NCI-H526 (cell line): ENCODE measurements around the gene PPP1R13B.
"Not testable (repeated sequence)": the region's sequence is repeated elsewhere in the genome, so short reads cannot be mapped to it uniquely, and the experiment has no call there.

Experiments
- DNase-seq, 2 experiments: peaks; one replicate each; lab custom pipeline; 2025; lab: John Stamatoyannopoulos, UW

Gene PPP1R13B

DNA sequence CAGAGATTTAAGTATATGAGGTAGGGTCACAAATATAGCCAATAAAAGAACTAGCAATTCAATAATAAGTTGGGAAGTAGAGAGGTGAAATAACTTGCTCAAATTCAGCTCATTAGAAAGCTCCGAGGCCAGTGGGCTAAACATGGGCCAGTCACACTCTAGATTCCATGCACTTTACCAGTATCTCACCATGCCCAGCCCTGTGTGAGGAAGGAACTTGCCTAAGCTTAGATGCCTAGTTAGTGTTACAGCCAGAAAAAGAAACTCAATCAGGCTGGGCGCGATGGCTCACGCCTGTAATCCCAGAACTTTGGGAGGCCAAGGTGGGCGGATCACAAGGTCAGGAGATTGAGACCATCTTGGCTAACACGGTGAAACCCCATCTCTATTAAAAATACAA, 71.1 kb downstream of the PPP1R13B start:
- not testable (repeated sequence) for DNase-seq

- DNase-seq, result no peak
These were observed 71.9 kb downstream of the PPP1R13B start for GRCh38 chr14:103775506-103775905.

DNA sequence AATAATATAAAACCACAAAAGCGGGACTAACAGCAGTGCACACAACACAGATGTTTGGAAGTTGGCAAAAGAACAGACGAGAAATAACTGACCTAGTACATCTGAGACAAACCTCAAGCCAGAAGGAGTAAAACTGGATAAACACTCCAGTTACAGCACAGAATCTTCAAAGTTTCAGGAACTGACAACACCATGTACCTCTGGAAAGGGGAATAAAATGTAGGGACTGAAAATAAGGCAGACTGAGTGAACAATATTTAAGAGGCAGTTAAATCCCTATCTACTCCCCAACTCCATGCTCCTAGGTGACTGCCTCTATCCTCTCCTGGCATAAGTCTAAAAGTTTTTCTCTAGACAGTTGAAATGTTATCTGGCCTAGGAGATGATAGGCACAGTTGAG, 73.9 kb downstream of the PPP1R13B start:
- DNase-seq, result no peak

DNA sequence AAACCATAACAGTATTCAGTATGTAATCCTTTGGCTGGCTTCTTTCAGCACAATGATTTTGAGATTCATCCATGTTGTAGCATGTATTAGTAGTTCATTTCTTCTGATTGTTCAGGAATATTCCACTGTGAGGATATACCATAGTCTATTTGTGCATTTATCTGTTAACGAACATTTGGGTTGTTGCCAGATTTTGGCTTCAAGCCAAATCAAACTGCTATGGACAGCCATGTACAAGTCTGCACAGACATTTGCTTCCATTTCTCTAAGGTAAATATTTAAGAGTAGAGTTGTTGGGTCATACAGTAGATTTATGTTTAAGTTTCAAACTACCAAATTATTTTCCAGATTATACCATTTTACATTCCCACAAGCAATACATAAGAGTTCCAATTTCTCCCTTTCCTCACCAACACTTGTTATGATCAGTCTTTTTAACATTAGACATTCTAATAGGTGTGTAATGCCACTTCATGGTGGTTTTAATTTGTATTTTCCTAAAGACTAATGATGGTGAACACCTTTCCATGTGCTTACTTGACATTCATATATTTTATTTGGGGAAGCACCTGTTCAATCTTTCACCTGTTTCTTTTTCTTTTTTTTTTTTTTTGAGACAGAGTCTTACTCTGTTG, 75.2 kb downstream of the PPP1R13B start:
- DNase-seq, result no peak

DNA sequence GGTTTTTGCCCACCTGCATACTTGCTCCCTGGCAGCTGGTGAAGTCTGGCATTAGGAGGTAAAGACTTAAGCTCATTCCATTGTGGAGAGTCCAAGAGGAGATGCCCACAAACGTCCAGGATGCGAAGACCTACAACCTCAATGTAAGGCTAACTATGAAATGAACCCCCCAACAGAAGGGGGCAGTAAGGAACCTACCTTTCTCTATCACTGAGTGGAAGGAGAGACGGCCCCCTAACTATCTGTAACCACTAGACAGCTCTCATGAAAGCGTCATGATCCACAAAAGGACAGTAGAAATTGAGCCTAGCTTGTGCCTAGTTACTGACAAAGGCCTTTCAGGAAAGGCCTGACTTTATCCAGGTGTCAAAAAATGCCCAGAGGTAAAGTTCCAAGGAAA, 76.5 kb downstream of the PPP1R13B start:
- DNase-seq, result no peak

- no peak for DNase-seq
These were observed 76.9 kb downstream of the PPP1R13B start for GRCh38 chr14:103770500-103770899.

DNA sequence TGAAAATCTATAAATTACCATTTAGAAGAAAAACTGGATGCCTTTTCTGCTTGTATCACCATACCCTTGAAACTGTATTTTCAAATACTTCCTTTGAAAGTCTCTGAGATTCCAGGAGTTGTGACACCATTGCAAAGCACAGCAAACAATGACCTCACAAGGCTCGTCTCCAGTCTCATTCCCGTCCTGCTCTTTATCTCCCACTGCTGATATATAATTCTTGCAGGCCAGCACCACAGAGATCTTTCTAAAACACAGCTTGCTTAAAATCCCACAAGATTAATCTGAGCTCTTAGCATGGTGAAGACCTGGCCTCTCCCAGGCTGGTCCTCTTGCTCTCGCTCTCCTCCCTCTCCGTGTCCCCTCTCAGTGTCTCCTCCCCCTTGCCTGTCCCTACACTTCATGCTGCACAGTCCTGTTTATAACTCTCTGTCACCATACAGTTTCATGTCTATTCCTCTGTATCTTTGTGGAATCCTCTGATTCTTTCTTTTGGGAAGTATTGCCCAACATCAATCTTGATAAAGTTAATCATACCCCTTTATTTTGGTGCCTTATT, 80.0 kb downstream of the PPP1R13B start:
- no peak for DNase-seq

- no peak for DNase-seq
These were observed 81.8 kb downstream of the PPP1R13B start for GRCh38 chr14:103765526-103765925.

DNA sequence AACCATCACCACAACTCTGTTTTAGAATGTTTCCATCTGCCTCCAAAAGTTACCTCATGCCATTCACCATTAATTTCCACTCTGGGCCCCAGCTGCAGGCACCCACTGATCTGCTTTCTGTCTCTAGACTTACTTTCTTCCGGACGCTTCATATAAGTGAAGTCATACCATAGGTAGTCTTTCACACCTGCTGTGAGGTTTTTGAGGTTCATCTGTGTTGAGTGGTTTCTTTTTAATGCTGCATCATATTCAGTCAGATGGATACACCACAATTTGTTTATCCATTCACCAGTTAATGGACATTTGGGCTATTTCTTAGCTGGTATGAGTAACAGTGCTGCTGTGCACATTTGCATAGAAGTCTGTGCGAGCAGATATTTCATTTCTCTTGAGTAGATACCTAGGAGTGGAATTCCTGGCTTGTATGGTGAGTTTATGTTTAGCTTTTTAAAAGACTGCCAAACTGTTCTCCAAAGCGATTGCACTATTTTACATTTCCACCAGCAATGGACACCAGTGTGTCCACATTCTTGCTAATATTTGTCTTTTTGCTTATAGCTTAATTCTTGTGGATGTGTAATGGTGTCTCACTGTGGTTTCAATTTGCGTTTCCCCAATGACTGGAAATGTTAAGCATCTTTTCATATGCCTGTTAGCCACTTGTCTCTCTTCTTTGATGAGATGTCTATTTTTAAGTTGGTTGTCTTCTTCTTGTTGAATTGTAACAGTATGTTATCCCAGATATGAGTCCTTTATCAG, 83.5 kb downstream of the PPP1R13B start:
- no peak for DNase-seq

- no peak for DNase-seq
These were observed 84.8 kb downstream of the PPP1R13B start for GRCh38 chr14:103762541-103762940.

- DNase-seq, result no peak
These were observed 85.3 kb downstream of the PPP1R13B start for GRCh38 chr14:103762036-103762435.

- DNase-seq, result no peak
These were observed 89.2 kb downstream of the PPP1R13B start for GRCh38 chr14:103758059-103758776.

DNA sequence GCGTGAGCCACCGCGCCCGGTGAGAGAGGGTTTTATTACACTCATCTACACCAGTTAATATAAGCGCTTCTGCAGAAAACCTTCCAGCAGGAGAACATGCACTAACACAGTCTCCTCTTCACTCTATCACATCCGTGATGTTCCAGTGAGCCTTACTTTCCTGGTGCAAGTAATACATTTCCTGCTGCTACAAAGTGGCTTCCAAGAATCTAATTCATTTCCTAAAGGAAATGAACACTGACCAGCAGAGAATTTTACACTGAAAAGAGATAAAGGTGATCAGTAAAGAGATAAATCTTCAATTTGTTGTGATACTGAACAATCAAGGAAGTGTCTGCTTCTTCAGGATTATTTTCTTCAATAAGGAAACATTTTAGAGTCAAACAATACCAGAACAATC, 92.3 kb downstream of the PPP1R13B start:
- no peak for DNase-seq

DNA sequence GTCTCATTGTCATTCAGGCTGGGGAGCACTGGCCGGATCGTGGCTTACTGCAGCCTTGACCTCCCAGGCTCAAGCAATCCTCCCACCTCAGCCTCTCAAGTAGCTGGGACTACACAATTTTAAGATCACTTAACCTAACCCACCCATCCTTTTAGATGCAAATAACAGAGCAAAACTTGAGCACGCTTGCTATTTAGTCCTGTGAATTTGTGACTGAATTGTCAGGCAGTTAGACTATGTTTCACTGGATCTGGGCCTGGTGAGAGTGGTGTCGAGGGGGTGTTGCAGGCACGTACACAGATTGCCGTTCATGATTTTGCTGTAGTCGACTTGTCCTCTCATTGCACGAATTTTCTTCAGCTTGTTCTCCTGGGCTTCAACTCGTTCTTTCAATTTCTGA, 93.6 kb downstream of the PPP1R13B start:
- DNase-seq, result no peak

GRCh38 chr14:103749860-103750259, 97.5 kb downstream of the PPP1R13B start:
- no peak for DNase-seq

GRCh38 chr14:103749452-103749851, 97.9 kb downstream of the PPP1R13B start:
- DNase-seq, result no peak

DNA sequence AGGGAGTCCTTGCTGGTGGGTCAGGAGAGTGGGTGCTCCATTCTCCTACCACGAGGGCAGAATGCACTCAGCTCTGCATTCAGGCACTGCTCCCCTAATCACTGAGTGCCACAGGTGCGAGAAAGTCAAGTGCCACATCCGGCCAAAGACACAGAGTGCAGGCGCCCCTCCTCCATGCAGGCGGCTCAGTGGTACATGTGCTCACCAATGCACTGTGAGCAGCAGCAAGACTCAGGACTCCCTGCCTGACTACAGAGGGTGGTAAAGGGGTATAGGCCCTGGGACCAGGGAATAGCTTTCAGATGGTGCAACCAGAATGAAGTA, 98.9 kb downstream of the PPP1R13B start:
- no peak for DNase-seq

DNA sequence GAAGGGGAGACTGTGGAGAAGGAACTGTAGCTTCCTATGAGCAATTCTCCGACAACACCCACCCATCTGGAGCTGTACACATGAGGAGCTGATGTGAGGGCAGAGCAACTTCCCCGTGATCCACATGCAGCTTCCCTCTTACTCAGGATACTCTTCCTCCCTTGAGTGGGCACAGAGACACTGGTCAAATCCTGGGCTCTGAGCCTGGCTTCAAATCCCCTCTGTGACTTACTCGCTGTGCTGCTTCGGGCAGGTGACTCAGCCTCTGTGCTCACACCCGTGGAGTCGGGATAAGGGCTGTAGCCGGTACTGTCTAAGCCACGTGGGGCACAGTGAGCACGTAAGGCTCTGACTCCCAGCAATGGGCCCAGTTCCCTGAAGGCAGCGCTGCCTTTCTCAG, 100.7 kb downstream of the PPP1R13B start:
- no peak for DNase-seq

DNA sequence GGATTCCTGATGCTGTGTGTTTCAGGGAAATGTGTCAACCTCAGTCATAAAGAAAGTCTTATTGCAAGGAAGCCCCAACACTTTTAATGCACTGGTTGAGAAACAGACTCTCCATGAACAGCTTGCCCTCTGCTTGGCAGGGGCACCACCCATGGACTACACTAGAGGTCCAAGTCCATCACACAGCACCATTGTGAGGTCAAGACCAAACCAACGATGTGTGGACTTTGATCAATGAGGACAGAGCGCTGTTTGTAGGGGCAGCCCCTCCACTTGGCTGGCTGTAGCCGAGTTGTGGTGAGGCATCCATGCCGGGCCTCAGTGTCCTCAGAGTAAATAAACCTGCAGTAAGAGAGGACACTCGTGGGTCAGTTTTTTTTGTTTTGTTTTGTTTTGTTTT, 102.0 kb downstream of the PPP1R13B start:
- no peak for DNase-seq

- no peak for DNase-seq
These were observed 102.6 kb downstream of the PPP1R13B start for GRCh38 chr14:103744621-103745395.

- DNase-seq, result no peak
These were observed 103.7 kb downstream of the PPP1R13B start for GRCh38 chr14:103743691-103744090.
